Thoracic aorta (tissue), 2 donors: ENCODE measurements around the gene TRMT1. TPM values are rescaled to one million over a fixed set of nuclear protein-coding genes. Genes with fewer than 3 reads are reported as not detected.

Experiments
- ATAC-seq: fragments of 150-250 bp; one replicate; pipeline ENCODE4 v1.8.0; 2017; ENCODE audit warnings: low read depth; ENCODE audit not compliant: insufficient number of reproducible peaks, low FRiP score
- DNase-seq: peaks from one replicate; pipeline ENCODE4 v3.0.0-alpha.2; 2020; ENCODE audit warnings: low spot score
- H3K27ac ChIP-seq, 2 donors: fragments of 200-600 bp; sonication (generic); 1 replicate in 1 of 2; 2 replicates in 1 of 2; pipeline ENCODE4 v1.5.1; 2016; ENCODE audit warnings: mild to moderate bottlenecking in 2 of 2, moderate library complexity in 2 of 2
- H3K27me3 ChIP-seq: fragments of 200-600 bp; sonication (generic); replicated peaks from 2 replicates; pipeline ENCODE4 v1.6.0; 2016; ENCODE audit warnings: mild to moderate bottlenecking; ENCODE audit not compliant: insufficient read depth
- H3K36me3 ChIP-seq: fragments of 200-600 bp; sonication (generic); one replicate; pipeline ENCODE4 v1.5.1; 2016
- H3K4me1 ChIP-seq, 2 donors: fragments of 200-600 bp; sonication (generic); 1 replicate in 1 of 2; 2 replicates in 1 of 2; pipeline versions ENCODE4 v1.5.1 to v1.6.0; 2016; ENCODE audit warnings: low read depth in 2 of 2, mild to moderate bottlenecking in 1 of 2; ENCODE audit not compliant: control insufficient read depth in 1 of 2
- H3K4me3 ChIP-seq: fragments of 200-600 bp; sonication (generic); 2 replicates; pipeline ENCODE4 v1.5.1; 2016; ENCODE audit warnings: mild to moderate bottlenecking
- H3K9me3 ChIP-seq: fragments of 200-600 bp; sonication (generic); 2 replicates; pipeline ENCODE4 v1.5.1; 2016
- total RNA-seq, 2 donors: library from RNA; depleted of rRNA; stranded (reverse); fragments of >200 nt; gene quantifications; one replicate each; pipeline versions ENCODE4 v1.1.0 to v1.2.3, GENCODE V29; 2016
- TF ChIP-seq, protein P1 (sequence below): fragments of 200-600 bp; sonication (generic); IDR thresholded peaks from one replicate; pipeline ENCODE4 v1.5.1; 2019; ENCODE audit warnings: antibody characterized with exemption

The TRMT1 gene
- total RNA-seq, 2 donors from 2014 or later, result 35.3 to 52.3 TPM

DNA sequence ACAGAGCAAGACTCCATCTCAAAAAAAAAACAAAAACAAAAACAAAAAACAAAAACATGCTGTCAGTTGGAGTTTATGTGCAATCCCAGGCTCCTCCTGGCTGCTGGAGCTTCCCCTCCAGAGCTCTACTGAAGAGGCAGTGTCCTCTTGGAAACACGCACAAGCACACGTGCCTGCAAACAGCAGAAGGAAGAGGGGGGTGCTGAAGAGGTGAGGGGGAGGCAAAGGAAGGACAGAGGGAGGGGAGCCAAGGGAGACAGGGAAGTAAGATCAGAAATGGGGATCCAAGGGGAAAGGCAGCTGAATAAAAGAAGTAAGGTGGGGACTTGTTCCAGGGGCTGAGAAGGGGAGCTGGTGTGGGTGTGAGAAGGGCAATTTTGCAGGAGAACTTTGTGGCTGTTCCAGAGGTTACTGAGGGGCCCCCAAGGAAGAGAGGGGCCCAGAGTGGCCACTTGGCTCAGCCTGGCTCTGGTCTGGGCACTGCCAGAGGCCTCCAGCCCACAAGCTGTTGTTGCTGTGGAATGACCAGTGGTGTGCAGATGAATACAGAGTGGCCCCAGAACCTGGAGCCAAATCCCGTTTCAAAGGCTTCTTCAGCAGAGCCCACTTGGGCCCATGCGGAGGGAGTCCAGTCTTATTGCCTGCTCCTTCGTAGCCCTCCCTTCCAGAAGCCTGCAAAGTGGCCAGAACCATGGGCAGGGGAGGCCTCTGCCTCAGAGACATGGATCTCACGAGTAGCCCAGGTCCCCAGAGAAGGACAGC lies 48.3 kb downstream of the TRMT1 start:
- Histone ChIP-seq H3K4me1 (peaks cover 64 to 98% of the 10 kb centered on the region in 2 donors), H3K36me3 (no peaks in the 10 kb centered on the region), H3K27me3 (no peaks in the 10 kb centered on the region), H3K9me3 (no peaks in the 10 kb centered on the region), H3K4me3 (no peak overlapping the region), H3K27ac (peak overlapping the region; percentile 99 to 100)
- TF ChIP-seq, protein P1, sequence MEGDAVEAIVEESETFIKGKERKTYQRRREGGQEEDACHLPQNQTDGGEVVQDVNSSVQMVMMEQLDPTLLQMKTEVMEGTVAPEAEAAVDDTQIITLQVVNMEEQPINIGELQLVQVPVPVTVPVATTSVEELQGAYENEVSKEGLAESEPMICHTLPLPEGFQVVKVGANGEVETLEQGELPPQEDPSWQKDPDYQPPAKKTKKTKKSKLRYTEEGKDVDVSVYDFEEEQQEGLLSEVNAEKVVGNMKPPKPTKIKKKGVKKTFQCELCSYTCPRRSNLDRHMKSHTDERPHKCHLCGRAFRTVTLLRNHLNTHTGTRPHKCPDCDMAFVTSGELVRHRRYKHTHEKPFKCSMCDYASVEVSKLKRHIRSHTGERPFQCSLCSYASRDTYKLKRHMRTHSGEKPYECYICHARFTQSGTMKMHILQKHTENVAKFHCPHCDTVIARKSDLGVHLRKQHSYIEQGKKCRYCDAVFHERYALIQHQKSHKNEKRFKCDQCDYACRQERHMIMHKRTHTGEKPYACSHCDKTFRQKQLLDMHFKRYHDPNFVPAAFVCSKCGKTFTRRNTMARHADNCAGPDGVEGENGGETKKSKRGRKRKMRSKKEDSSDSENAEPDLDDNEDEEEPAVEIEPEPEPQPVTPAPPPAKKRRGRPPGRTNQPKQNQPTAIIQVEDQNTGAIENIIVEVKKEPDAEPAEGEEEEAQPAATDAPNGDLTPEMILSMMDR, result no peak
- DNase-seq (no peak), ATAC-seq (no peak)

DNA sequence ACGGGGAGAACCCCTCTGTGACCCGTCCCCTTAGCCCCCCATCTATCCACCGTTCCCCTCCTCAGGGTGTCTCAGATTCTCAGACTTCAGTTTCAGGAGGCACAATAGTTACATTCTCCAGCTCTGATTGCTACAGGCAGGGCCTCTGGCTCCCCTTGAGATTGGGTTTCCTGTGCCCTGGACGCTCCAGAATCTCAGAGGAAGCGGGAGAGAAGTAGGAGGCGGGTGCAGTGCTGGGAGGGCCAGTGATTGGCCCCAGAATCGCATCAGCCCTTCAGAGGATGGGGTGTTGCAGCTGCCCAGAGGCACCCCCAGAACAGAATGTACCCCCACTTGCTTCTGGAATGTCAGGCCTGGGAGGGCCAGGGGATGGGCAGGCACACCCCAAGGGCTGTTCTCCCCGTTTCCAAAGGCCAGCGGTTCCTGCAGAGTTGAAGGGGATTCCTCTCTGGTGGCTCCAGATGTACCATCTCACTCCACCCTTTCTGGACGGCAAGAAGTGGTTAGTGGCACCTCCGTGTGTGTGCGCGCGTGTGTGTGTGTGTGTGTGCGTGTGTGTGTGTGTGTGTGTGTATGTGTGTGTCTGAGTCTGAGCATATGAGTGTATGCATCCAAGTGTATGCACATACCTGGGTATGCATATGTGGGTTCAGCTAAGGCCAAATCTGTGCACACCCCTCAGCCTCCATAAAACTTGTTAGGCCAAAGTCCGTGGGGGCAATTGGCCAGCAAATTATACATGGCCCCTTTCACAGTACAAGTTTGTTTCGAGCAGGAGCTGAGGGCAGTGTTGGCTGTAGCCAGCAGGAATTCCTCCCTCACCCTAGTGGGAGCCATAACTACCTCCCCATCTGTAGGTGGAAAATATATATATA lies 49.4 kb downstream of the TRMT1 start:
- no peaks in the 10 kb centered on the region for H3K36me3 ChIP-seq
- no peaks in the 10 kb centered on the region for H3K27me3 ChIP-seq
- peak overlapping the region; percentile 99 to 100 for H3K27ac ChIP-seq
- DNase-seq, result no peak
- H3K4me3 ChIP-seq, result peak overlapping the region; percentile 7
- no peak for ATAC-seq
- H3K9me3 ChIP-seq, result no peaks in the 10 kb centered on the region
- TF ChIP-seq, protein P1, result no peak
- peaks cover 73 to 99% of the 10 kb centered on the region in 2 donors for H3K4me1 ChIP-seq

DNA sequence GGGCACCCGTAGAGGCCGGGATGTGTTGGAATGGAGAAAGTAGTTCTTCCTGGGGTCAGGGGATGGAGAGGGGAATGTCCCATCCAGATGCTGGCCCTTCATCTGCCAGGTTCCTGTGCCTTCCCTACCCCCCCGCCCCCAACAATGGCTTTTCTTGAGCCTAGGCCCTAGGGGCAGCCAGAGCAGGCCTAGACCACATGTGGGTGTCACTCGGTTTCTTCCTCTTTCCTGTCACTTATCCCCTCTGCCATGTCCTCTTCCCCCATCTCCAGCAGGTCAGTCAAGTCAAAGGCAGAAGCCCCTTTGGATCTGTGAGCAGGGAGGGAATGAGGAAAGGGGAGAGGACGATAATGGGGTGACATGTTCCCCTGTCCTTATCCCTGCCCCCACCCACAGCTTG lies 50.3 kb downstream of the TRMT1 start:
- Histone ChIP-seq H3K9me3 (no peaks in the 10 kb centered on the region), H3K4me3 (peak overlapping the region; percentile 8), H3K27me3 (no peaks in the 10 kb centered on the region), H3K4me1 (peaks cover 81 to 99% of the 10 kb centered on the region in 2 donors), H3K36me3 (no peaks in the 10 kb centered on the region), H3K27ac (peak overlapping the region; percentile 99 to 100)
- ATAC-seq, result no peak
- TF ChIP-seq, protein P1, result no peak
- DNase-seq, result no peak

DNA sequence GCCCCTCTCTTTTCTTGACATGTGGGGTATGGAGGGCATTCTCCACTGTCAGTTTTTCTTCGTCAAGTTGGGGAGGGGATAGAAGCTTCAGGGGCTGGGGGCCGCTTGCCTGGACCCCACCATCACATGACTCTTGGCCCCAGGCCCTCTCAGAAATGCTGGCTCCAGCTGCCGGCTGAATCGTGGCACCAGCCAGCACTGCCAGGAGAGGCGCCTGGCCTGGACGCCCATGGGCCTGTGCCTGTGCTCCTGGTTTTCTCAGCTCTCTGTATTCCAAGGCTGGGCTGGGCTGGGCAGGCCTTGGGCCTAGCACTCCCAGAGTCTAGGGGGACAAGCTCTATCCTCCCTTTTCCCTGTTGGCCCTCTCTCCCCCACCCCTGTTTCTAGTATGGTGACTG lies 52.4 kb downstream of the TRMT1 start:
- peak overlapping the region; percentile 99 to 100 for H3K27ac ChIP-seq
- H3K4me1 ChIP-seq, result peaks cover 87 to 99% of the 10 kb centered on the region in 2 donors
- no peak for ATAC-seq

More for the DNA sequence above, 52.4 kb downstream of the TRMT1 start:
- Histone ChIP-seq H3K9me3 (no peaks in the 10 kb centered on the region), H3K4me3 (peak overlapping the region; percentile 33), H3K36me3 (no peaks in the 10 kb centered on the region), H3K27me3 (no peaks in the 10 kb centered on the region)
- DNase-seq, result no peak
- TF ChIP-seq, protein P1, result no peak
